ENCODE results near the gene NELL1. TPM values are rescaled to one million over a fixed set of nuclear protein-coding genes. Genes with fewer than 3 reads are reported as not detected.

The NELL1 gene
- total RNA-seq, 2 experiments from 2014 or later, result not detected

DNA sequence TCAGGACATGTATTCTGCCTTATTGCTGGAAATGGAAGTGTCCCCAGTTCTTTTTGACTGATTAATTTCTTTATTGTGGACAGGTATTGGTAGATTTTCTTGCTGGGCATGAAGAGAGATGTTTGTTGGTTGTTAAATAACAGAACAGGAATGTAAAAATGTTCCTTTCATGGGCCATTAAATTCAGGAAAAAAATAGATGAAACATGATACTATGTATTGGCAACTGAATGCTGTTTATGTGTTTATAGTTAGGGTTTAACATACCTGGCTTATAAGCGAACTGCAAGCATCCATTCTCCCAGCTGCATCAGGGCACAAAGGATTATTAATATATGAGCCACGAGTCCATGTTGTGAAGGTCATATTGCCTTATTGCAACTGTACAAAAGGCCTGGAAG, 368.5 kb downstream of the NELL1 start:
- Mint-ChIP-seq H3K9me3 (peaks cover 8% of the 10 kb centered on the region), H3K27me3 (no peaks in the 10 kb centered on the region), H3K4me1 (no peaks in the 10 kb centered on the region), H3K4me3 (no peak overlapping the region), H3K36me3 (ENCODE audit: low read depth) (no peaks in the 10 kb centered on the region), H3K27ac (no peak overlapping the region)
- CTCF ChIA-PET, result no interaction called here
- POLR2A ChIA-PET, result no interaction called here
- DNase-seq, result no peak

DNA sequence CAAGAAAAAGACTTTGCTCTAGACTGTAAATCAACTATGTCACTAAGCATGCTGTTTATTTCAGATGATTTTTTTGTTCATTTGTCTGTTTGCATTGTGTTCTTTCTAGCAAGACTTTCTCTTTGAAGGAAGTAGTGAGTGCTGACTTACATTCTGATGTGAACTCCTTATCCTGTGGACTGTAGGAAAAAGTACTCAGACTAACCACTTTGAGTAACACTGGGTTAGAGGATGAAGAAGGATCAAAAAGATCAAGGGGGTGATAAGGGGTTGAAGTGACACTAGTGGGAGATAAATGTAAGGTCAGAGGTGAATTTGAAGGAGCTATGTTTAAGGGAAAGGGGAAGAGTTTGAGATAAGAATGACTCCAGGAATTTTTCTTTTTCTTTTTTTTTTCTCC, 369.4 kb downstream of the NELL1 start:
- Mint-ChIP-seq H3K4me1 (no peaks in the 10 kb centered on the region), H3K4me3 (no peak overlapping the region), H3K36me3 (ENCODE audit: low read depth) (no peaks in the 10 kb centered on the region), H3K27ac (no peak overlapping the region), H3K27me3 (no peaks in the 10 kb centered on the region), H3K9me3 (peaks cover 8% of the 10 kb centered on the region)
- DNase-seq, result no peak
- CTCF ChIA-PET, result no interaction called here
- POLR2A ChIA-PET, result no interaction called here

DNA sequence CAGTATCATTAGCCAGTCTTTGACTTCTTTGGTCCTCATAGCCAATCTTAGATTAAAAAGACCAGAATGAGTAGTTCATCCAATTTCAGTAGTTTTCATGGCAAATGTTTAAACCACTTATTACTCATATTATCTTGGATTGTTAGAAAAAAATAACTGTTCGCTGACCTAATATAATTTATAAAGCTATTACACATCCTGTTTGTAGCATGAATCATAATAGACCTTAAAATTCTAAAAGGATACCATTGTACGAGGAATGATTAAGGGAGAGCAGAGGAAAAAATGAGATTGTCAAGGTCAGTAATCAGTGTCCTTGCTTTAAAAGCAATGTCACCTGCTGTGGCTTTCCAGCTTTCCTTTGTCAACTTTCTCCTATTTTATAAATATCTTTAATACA, 371.2 kb downstream of the NELL1 start:
- no peaks in the 10 kb centered on the region for H3K4me1 Mint-ChIP-seq
- H3K4me3 Mint-ChIP-seq, result no peak overlapping the region
- no peaks in the 10 kb centered on the region for H3K27me3 Mint-ChIP-seq
- POLR2A ChIA-PET, result no interaction called here
- H3K9me3 Mint-ChIP-seq, result peaks cover 8% of the 10 kb centered on the region
- DNase-seq, result no peak
- no peaks in the 10 kb centered on the region for H3K36me3 Mint-ChIP-seq (ENCODE audit: low read depth)
- no peak overlapping the region for H3K27ac Mint-ChIP-seq
- CTCF ChIA-PET, result no interaction called here

DNA sequence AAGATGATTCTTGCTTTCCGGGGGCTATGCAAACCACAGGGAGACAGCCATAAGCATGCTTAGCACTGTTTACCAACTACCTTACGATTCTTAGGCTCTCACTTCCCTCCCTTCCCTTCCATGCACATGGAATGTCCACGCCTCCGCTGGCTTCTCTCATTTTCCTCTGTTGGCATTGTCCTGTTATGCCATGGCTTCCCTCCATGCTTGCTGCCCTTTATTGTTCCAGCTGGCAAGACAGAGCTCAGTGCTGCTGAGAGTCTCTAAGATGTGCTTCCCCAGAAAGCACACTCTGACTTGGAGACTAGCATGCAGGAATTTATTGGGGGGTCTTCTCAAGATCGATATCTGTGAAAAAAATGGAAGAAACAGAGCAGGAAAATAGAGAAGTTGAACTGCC, 379.2 kb downstream of the NELL1 start:
- ChIA-PET CTCF (no interaction called here), POLR2A (no interaction called here)
- DNase-seq, result no peak
- Mint-ChIP-seq H3K36me3 (ENCODE audit: low read depth) (no peaks in the 10 kb centered on the region), H3K27ac (no peak overlapping the region), H3K4me1 (no peaks in the 10 kb centered on the region), H3K9me3 (no peaks in the 10 kb centered on the region), H3K27me3 (no peaks in the 10 kb centered on the region), H3K4me3 (no peak overlapping the region)

DNA sequence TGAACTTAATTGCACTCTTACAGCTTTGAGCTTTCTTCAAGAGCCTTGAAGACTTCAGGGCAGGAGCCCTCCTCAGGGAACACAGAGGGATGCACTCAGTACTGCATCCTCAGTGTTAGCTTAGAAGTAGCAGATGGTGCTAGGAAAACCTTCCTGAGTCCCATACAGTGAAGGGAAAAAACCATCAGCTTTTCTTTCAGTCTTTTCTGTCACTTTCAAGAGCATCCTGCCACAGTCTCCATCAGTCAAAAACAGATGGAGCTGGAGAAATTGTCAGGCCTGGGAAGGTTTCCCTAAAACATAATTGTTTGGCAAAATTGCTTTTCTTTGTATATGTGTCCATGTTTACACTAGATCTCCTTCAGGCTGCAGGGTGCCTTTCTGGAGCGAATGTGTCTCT, 384.1 kb downstream of the NELL1 start:
- H3K27ac Mint-ChIP-seq, result no peak overlapping the region
- no peaks in the 10 kb centered on the region for H3K4me1 Mint-ChIP-seq
- POLR2A ChIA-PET, result no interaction called here
- no peak overlapping the region for H3K4me3 Mint-ChIP-seq
- CTCF ChIA-PET, result no interaction called here
- no peak for DNase-seq
- no peaks in the 10 kb centered on the region for H3K27me3 Mint-ChIP-seq
- no peaks in the 10 kb centered on the region for H3K36me3 Mint-ChIP-seq (ENCODE audit: low read depth)
- no peaks in the 10 kb centered on the region for H3K9me3 Mint-ChIP-seq

DNA sequence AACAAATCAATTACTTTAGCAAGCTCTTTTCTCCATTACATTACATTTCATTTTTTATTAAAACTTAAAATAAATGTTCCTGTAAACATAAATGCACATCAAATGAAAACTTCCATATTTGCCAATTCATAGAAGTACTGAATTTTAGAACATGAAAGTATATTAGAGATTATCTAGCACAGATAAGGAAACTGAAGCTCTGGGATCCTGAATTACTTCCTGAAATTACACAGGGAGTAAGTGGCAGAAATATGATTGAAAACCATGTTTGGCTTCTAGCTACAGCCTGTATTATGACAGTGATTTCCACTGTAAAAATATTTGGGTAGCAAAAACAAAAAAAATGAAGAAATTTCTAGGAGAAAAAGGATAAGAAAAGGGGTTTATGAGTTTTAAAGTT, 387.3 kb downstream of the NELL1 start:
- no peaks in the 10 kb centered on the region for H3K27me3 Mint-ChIP-seq
- no peak for DNase-seq
- H3K27ac Mint-ChIP-seq, result no peak overlapping the region
- ChIA-PET POLR2A (no interaction called here), CTCF (no interaction called here)
- no peaks in the 10 kb centered on the region for H3K36me3 Mint-ChIP-seq (ENCODE audit: low read depth)
- peaks cover 2% of the 10 kb centered on the region for H3K9me3 Mint-ChIP-seq
- H3K4me3 Mint-ChIP-seq, result no peak overlapping the region
- no peaks in the 10 kb centered on the region for H3K4me1 Mint-ChIP-seq

DNA sequence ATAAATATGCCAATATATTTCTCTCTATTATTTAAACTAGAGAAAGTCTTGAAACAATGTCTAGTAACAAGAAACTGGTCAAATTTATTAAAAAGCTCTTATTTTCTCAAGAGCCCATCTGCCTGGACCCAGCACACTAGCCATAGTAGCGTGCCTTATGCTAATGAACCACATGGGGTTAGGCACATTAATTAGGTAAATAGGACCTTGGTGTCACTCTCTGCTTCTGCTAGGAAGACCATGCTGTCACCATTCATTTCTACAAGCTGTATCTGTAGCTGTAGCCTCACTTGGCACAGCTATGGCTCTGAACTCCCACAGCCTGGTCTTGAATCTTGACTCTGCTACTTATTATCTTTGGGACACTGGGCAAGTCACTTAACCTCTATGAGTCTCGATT, 390.5 kb downstream of the NELL1 start:
- H3K36me3 Mint-ChIP-seq (ENCODE audit: low read depth), result no peaks in the 10 kb centered on the region
- H3K4me3 Mint-ChIP-seq, result no peak overlapping the region
- ChIA-PET CTCF (no interaction called here), POLR2A (no interaction called here)
- no peak overlapping the region for H3K27ac Mint-ChIP-seq
- no peaks in the 10 kb centered on the region for H3K4me1 Mint-ChIP-seq
- no peaks in the 10 kb centered on the region for H3K27me3 Mint-ChIP-seq
- DNase-seq, result no peak
- H3K9me3 Mint-ChIP-seq, result peaks cover 7% of the 10 kb centered on the region

DNA sequence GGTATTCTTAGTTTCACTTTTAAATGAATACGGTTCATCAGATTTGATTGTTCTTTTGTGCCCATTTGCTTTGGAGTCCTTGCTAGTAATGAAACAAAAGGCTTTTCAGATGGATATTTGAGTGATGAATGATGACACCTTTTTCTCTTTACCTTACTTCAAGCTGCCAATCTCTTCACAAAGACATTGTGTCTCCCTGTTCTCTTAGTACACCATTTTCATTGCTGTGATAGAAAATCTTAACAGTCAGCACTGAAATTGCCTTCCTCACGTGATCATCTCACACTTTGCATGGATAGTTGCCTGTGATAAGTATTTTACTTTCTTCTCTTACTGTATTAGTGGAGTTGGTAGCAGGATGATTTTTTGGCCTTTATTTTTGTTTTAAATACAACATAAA, 396.6 kb downstream of the NELL1 start:
- no peak overlapping the region for H3K27ac Mint-ChIP-seq
- no peaks in the 10 kb centered on the region for H3K4me1 Mint-ChIP-seq
- DNase-seq, result no peak
- ChIA-PET CTCF (no interaction called here), POLR2A (no interaction called here)
- H3K27me3 Mint-ChIP-seq, result no peaks in the 10 kb centered on the region
- peaks cover 15% of the 10 kb centered on the region for H3K9me3 Mint-ChIP-seq
- H3K4me3 Mint-ChIP-seq, result no peak overlapping the region
- H3K36me3 Mint-ChIP-seq (ENCODE audit: low read depth), result no peaks in the 10 kb centered on the region

DNA sequence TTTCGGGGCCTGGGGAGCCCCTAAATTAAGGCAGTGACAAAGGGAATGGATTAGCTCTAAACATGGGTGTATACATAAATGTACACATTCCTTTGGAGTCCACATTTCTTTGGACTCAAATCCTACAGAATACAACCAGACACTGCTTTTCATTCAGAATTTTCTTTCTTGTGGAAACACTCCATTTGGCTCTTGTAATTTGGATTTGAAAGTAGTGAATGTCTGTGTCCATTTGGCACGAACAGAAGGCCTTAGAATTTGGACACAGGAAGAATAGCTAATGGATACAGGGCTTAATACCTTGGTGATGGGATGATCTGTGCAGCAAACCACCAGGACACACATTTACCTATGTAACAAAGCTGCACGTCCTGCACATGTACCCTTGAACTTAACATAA, 399.5 kb downstream of the NELL1 start:
- ChIA-PET CTCF (no interaction called here), POLR2A (no interaction called here)
- H3K4me3 Mint-ChIP-seq, result no peak overlapping the region
- H3K9me3 Mint-ChIP-seq, result peaks cover 9% of the 10 kb centered on the region
- no peaks in the 10 kb centered on the region for H3K27me3 Mint-ChIP-seq
- H3K36me3 Mint-ChIP-seq (ENCODE audit: low read depth), result no peaks in the 10 kb centered on the region
- H3K4me1 Mint-ChIP-seq, result no peaks in the 10 kb centered on the region
- no peak overlapping the region for H3K27ac Mint-ChIP-seq
- no peak for DNase-seq

DNA sequence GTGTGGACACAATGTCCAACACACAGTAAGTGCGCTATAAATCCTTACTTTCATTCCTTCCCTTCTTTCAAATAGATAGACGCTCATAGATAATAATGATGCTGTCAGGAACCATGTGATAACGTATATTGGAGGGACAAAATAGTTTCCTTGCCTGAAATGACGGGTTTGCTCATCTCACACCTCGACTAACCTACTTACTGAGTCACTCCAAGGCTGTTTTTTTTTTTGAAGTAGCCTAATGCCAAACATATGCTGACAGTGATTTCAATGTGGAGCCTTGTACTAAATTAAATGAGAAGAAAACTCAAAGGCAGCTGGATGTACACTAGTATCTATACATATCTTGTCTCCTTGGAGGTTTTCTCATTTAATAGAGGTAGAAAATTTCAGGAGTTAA, 400.5 kb downstream of the NELL1 start:
- peaks cover 9% of the 10 kb centered on the region for H3K9me3 Mint-ChIP-seq
- ChIA-PET POLR2A (no interaction called here), CTCF (no interaction called here)
- H3K27ac Mint-ChIP-seq, result no peak overlapping the region
- H3K4me1 Mint-ChIP-seq, result no peaks in the 10 kb centered on the region
- no peak overlapping the region for H3K4me3 Mint-ChIP-seq
- H3K36me3 Mint-ChIP-seq (ENCODE audit: low read depth), result no peaks in the 10 kb centered on the region
- no peaks in the 10 kb centered on the region for H3K27me3 Mint-ChIP-seq
- no peak for DNase-seq

DNA sequence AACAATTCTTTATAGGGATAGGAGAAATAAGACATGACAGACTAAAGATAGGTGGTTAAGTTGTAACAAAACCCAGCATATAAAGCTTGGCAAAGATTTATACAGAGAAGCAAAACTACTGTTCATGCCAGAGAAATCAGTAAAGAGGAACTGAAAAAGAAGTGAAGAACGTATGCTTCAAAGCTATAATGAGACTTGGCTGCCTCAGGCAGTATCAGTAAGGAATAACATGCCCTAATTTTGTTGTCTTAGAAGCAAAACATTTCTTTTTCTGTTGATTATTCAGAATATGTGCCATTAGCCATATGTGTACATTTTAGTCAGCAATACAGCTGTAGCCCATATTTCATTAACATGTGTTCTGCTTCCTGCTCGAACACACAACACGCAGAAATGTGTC, 403.2 kb downstream of the NELL1 start:
- no peaks in the 10 kb centered on the region for H3K36me3 Mint-ChIP-seq (ENCODE audit: low read depth)
- POLR2A ChIA-PET, result no interaction called here
- H3K27me3 Mint-ChIP-seq, result no peaks in the 10 kb centered on the region
- CTCF ChIA-PET, result no interaction called here
- no peaks in the 10 kb centered on the region for H3K4me1 Mint-ChIP-seq
- H3K4me3 Mint-ChIP-seq, result no peak overlapping the region
- DNase-seq, result no peak
- H3K27ac Mint-ChIP-seq, result no peak overlapping the region
- peaks cover 13% of the 10 kb centered on the region for H3K9me3 Mint-ChIP-seq

DNA sequence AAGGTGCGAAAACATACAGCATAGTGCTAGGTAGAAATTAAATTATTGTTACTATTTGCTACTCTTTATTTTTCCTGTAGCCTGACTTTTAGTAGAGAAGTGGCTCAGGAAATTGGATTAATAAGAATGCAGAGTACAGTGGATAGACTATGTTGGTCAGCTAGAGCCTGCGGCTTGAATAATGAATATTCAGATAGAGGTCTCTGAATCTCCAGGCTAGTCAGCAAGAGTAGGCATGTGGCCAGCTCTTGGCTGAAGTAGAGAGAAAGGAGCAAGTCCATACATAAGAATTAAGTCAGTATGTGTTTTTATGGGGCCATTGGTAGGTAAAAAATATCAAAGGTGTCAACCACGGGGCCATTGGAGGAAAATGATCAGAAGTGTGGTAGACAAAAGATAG, 413.5 kb downstream of the NELL1 start:
- Mint-ChIP-seq H3K36me3 (ENCODE audit: low read depth) (no peaks in the 10 kb centered on the region), H3K27me3 (no peaks in the 10 kb centered on the region), H3K9me3 (peaks cover 3% of the 10 kb centered on the region), H3K4me3 (no peak overlapping the region), H3K4me1 (no peaks in the 10 kb centered on the region), H3K27ac (no peak overlapping the region)
- DNase-seq, result no peak
- ChIA-PET CTCF (no interaction called here), POLR2A (no interaction called here)

DNA sequence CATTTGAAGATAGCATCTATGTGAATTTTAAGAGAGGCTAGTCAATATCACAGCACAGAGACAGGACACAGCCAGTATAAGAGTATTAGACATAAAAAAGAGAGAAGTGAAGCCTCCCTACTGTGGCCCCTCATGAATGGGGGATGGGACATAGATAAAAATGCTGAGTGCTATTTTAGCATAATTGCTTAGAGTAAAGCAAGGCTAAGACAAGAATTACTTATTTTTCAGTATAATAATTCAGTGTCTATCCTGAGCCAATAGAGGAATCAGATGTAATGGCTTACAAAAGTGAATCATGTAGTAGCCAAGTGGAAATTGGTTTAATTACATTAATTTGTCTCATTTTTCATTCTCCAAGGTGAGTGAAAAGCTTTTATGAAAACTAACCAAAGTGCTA, 419.5 kb downstream of the NELL1 start:
- H3K4me3 Mint-ChIP-seq, result no peak overlapping the region
- no peaks in the 10 kb centered on the region for H3K27me3 Mint-ChIP-seq
- H3K36me3 Mint-ChIP-seq (ENCODE audit: low read depth), result no peaks in the 10 kb centered on the region
- no peak for DNase-seq
- CTCF ChIA-PET, result no interaction called here
- H3K4me1 Mint-ChIP-seq, result no peaks in the 10 kb centered on the region
- H3K9me3 Mint-ChIP-seq, result peaks cover 14% of the 10 kb centered on the region
- POLR2A ChIA-PET, result no interaction called here
- no peak overlapping the region for H3K27ac Mint-ChIP-seq

DNA sequence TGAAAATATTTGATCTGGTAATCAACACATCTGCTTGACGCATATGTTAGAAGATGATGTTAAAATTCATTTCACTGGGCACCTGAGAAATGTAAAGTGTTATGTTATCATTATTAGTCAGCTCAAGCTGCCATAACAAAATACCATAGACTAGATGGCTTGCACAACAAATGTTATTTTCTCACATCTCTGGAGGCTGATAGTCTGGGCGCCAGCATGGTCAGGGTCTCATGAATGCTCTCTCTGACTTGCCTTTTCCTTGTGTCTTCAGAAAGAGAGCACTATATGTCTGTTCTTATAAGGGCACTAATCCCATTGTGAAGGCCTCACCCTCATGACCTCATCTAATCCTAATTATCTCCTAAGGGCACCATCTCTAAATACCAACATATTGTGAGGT, 435.3 kb downstream of the NELL1 start:
- ChIA-PET POLR2A (no interaction called here), CTCF (no interaction called here)
- DNase-seq, result no peak
- Mint-ChIP-seq H3K27me3 (no peaks in the 10 kb centered on the region), H3K9me3 (peaks cover 8% of the 10 kb centered on the region), H3K36me3 (ENCODE audit: low read depth) (no peaks in the 10 kb centered on the region), H3K27ac (no peak overlapping the region), H3K4me1 (no peaks in the 10 kb centered on the region), H3K4me3 (no peak overlapping the region)

DNA sequence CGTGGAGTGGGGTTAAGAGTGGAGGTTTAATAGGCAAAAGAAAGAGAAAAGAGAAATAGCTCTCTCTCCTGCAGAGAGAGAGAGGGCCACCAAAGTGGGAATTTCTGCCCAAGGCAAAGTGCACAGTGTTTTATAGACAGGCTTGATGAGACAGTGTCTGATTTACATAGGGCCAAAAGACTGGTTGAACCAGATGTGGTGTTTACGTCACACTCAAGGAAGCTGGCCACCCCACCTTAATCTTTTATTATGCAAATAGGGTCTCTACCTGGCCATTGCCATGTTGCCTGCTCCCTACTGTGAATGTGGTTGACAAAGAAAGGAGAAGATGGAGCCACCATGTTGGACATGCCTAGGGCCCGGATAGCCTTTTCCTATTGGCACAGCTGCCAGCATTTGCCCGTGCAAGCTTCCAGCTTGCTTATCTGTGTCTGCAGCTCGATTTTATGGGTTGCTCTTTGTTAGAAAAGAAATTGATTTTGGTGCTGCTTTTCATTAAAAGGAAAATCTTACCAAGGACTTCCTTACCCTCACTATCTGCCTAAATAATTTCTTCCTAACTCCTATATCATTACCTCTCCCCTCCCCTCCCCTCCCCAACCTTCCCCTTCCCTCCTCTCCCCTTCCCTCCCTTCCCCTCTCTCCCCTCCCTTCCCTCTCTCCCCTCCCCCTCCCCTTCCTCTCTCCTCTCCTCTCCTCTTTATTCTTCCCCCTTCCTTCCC, 436.0 kb downstream of the NELL1 start:
- Mint-ChIP-seq H3K4me1 (no peaks in the 10 kb centered on the region), H3K27ac (no peak overlapping the region), H3K27me3 (no peaks in the 10 kb centered on the region), H3K9me3 (peaks cover 8% of the 10 kb centered on the region), H3K4me3 (no peak overlapping the region), H3K36me3 (ENCODE audit: low read depth) (no peaks in the 10 kb centered on the region)
- POLR2A ChIA-PET, result no interaction called here
- no peak for DNase-seq
- CTCF ChIA-PET, result no interaction called here

Measured in activated CD4-positive, alpha-beta memory T cell treated with anti-CD3 and anti-CD28 coated beads, Interleukin-2, amount 10 ng/mL, durations not matched to agents 7 days and 5 days (primary cell).